BE2C (cell line): ENCODE data around the gene ZNF341.

ENCODE experiments used
- DNase-seq: peaks from one replicate; pipeline ENCODE4 v3.0.0-alpha.2; 2020
- H3K27me3 ChIP-seq: fragments of 250-450 bp; sonication (Bioruptor Pico); 2 replicates; pipeline ENCODE4 v1.5.1; 2020; ENCODE audit warnings: mild to moderate bottlenecking
- H3K36me3 ChIP-seq: fragments of 250-450 bp; sonication (Bioruptor Pico); 2 replicates; pipeline ENCODE4 v1.5.1; 2020; ENCODE audit warnings: mild to moderate bottlenecking
- H3K4me1 ChIP-seq: fragments of 250-450 bp; sonication (Bioruptor Pico); 2 replicates; pipeline ENCODE4 v1.5.1; 2020
- H3K4me3 ChIP-seq: 2 replicates; pipeline ENCODE4 v1.5.1; 2011; ENCODE audit warnings: low read depth, low read length
- H3K9me3 ChIP-seq: fragments of 250-450 bp; sonication (Bioruptor Pico); 2 replicates; pipeline ENCODE4 v1.5.1; 2020
- TF ChIP-seq, protein P1 (sequence below): IDR thresholded peaks from 2 replicates; pipeline ENCODE4 v1.5.1; 2012; ENCODE audit warnings: mild to moderate bottlenecking, low read depth, low read length

ZNF341 gene

DNA sequence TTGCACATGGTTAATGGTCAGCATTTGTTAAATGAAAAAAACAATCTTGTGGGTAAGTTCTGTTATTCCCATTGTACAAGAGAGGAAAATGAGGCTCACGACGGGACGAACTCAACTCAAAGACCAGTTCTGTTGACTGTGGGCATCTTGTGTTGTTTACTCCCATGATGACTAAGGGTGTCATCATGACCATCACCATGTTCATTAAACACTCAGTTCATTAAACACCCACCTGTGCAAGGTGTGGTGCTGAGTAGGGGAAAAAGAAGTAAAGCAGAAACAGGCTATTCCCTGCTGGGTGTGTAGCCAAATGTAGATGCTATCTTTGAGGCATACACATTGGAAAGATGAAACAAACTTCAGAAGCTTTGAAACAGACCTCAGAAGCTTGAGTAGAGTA lies 83.9 kb downstream of the ZNF341 start:
- no peaks in the 10 kb centered on the region for H3K27me3 ChIP-seq
- H3K4me1 ChIP-seq: no peaks in the 10 kb centered on the region; the same call in 1 of the 2 replicates
- no peaks in the 10 kb centered on the region; the same call in none of the 2 replicates for H3K36me3 ChIP-seq
- no peak for DNase-seq
- H3K4me3 ChIP-seq: no peak overlapping the region
- no peaks in the 10 kb centered on the region for H3K9me3 ChIP-seq
- TF ChIP-seq, protein P1, sequence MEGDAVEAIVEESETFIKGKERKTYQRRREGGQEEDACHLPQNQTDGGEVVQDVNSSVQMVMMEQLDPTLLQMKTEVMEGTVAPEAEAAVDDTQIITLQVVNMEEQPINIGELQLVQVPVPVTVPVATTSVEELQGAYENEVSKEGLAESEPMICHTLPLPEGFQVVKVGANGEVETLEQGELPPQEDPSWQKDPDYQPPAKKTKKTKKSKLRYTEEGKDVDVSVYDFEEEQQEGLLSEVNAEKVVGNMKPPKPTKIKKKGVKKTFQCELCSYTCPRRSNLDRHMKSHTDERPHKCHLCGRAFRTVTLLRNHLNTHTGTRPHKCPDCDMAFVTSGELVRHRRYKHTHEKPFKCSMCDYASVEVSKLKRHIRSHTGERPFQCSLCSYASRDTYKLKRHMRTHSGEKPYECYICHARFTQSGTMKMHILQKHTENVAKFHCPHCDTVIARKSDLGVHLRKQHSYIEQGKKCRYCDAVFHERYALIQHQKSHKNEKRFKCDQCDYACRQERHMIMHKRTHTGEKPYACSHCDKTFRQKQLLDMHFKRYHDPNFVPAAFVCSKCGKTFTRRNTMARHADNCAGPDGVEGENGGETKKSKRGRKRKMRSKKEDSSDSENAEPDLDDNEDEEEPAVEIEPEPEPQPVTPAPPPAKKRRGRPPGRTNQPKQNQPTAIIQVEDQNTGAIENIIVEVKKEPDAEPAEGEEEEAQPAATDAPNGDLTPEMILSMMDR: no peak

DNA sequence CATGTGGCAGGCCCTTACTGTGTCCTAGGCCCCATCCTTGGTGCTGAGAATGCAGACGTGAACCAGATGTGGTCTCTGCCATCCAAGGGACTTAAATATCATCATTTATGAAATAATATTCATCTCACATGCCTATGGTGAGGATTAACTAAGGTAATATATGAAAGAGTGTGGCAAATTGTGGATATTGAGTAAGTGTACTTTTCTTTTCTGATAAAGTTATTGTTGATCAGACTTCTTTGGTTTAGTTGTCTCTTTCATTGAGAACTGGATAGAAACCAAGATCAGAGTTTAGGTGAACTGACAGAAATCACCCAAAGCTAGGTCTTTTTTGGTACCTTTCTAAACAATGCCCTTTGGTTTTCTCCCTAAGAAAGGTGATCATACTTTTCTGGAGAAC lies 84.4 kb downstream of the ZNF341 start:
- no peak for DNase-seq
- Histone ChIP-seq H3K4me3 (no peak overlapping the region), H3K36me3 (no peaks in the 10 kb centered on the region; the same call in none of the 2 replicates), H3K4me1 (no peaks in the 10 kb centered on the region; the same call in 1 of the 2 replicates), H3K9me3 (no peaks in the 10 kb centered on the region), H3K27me3 (no peaks in the 10 kb centered on the region)
- TF ChIP-seq, protein P1: no peak

DNA sequence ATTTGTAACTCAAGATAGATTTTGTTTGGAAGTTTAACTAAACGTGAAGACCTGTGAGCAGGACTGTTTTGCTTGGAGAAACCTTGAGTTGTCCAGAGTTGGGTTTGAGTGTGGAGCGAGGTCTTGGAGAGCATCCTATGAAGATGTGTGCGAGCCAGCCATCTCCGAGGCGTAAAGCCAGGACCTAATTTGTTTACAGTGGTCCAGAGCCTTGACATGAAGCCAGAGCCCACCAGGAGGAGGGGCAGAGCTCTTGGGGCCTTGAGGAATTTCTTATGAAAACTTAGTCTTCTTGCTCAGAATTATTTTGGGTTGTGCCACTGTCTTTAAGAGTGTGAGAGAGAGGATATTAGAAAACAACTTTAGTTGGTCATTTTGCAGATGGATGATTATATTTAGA lies 85.6 kb downstream of the ZNF341 start:
- TF ChIP-seq, protein P1: no peak
- Histone ChIP-seq H3K36me3 (no peaks in the 10 kb centered on the region; the same call in none of the 2 replicates), H3K27me3 (no peaks in the 10 kb centered on the region), H3K9me3 (no peaks in the 10 kb centered on the region), H3K4me3 (no peak overlapping the region), H3K4me1 (no peaks in the 10 kb centered on the region; the same call in 1 of the 2 replicates)
- no peak for DNase-seq

DNA sequence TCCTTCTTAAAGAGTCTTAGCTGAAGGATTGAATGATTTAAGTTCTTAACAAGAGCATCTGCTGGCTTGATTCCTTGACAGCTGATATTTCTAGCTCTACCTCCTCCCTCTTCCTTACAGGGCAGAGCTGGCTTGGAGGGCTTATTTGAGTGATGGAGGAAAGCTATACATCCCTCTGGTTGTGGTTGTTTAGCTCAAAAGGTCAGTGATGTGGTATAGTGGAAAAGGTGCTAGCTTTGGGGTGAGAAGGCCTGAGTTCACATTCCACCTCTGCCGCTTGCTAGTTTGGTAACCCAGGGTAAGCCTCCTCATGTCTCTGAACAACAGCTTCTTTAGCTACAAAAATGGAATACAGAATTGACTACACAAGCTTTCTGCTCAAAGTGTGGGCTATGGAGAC lies 87.7 kb downstream of the ZNF341 start:
- H3K4me1 ChIP-seq: no peaks in the 10 kb centered on the region
- H3K9me3 ChIP-seq: no peaks in the 10 kb centered on the region
- no peaks in the 10 kb centered on the region for H3K27me3 ChIP-seq
- H3K36me3 ChIP-seq: no peaks in the 10 kb centered on the region; the same call in 1 of the 2 replicates
- no peak for DNase-seq
- TF ChIP-seq, protein P1: no peak
- no peak overlapping the region for H3K4me3 ChIP-seq

DNA sequence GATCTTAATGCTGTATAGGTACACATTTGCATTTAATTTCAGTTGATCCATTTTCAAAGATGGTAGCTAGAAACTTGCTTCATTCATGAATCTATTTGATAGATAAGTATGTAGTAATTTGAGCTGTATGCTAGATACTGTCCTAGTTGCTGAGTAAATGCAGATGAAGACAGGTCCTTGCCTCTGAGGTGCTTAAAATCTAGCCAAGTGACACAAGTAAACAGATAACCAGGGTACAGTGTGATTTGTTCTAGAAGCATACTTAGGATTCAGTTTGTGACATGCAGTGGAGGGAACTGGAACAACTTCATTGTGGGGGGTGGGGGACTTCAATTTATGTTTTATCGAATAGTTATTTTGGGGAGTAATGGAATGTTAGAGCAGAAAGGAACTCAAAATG lies 88.6 kb downstream of the ZNF341 start:
- no peak for DNase-seq
- TF ChIP-seq, protein P1: no peak
- H3K4me1 ChIP-seq: no peaks in the 10 kb centered on the region
- H3K27me3 ChIP-seq: no peaks in the 10 kb centered on the region
- H3K9me3 ChIP-seq: no peaks in the 10 kb centered on the region
- H3K36me3 ChIP-seq: no peaks in the 10 kb centered on the region; the same call in 1 of the 2 replicates
- no peak overlapping the region for H3K4me3 ChIP-seq

DNA sequence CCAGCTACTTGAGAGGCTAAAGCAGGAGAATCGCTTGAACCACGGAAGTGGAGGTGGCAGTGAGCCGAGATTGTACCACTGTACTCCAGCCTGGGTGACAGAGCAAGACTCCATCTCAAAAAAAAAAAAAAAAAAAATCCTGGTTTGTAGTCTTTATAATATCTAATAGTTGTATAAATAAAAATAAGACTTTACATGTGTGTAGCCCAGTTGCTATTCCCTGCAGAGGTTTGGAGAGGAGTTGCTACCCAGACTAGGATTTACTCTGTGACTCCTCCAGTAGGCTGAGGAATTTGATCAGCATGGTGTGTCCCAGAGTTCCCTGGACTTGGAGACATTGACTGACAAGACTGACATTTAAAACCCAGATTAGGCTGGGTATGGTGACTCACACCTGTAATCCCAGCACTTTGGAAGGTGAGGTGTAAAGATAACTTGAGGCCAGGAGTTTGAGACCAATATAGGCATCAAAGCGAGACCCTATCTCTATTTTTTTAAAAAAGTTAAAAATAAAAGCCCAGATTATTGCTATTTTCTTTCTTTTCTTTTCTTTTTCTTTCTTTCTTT lies 89.6 kb downstream of the ZNF341 start:
- no peaks in the 10 kb centered on the region for H3K4me1 ChIP-seq
- no peaks in the 10 kb centered on the region for H3K9me3 ChIP-seq
- no peak for DNase-seq
- TF ChIP-seq, protein P1: no peak
- H3K36me3 ChIP-seq: no peaks in the 10 kb centered on the region; the same call in 1 of the 2 replicates
- H3K4me3 ChIP-seq: no peak overlapping the region
- no peaks in the 10 kb centered on the region for H3K27me3 ChIP-seq
